ENCODE data around the gene USP24.
A peak's percentile ranks its signal among the peaks of the same experiment; 100 is the strongest.
"Not testable (repeated sequence)": the region's sequence is repeated elsewhere in the genome, so short reads cannot be mapped to it uniquely, and the experiment has no call there.

USP24 gene

DNA sequence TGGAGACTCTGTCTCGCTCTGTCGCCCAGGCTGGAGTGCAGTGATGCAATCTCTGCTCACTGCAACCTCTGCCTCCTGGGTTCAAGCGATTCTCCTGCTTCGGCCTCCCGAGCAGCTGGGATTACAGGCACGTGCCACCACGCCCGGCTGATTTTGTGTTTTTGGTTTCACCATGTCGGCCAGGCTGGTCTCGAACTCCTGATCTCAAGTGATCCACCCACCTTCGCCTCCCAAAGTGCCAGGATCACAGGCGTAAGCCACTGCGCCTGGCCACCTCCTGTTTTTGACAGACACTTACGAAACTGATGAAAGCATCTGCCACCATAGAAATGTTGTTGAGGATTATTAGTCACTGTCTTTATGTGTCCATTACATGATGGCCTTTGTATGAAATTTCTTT is 106.2 kb downstream of the USP24 start:
- not testable (repeated sequence) for DNase-seq

DNA sequence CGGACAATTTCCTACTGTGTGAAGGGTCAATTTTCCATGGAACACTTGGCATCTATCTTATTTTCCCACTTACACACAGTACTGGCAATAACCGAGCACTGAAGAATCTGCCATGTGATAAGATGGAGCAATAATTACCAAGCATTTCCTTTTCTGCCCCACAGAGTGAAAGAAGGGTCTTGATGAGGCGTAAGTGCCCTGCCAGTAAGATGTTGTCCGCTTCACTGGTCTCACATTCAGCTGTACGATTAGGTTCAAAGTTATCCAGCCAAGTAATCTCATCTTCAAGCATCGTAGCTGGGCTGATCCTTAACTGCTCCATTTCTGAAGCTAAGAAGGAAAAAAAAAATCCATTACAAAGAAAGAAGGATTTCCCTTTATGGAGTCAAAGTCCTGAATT is 108.1 kb downstream of the USP24 start:
- DNase-seq: no peak

DNA sequence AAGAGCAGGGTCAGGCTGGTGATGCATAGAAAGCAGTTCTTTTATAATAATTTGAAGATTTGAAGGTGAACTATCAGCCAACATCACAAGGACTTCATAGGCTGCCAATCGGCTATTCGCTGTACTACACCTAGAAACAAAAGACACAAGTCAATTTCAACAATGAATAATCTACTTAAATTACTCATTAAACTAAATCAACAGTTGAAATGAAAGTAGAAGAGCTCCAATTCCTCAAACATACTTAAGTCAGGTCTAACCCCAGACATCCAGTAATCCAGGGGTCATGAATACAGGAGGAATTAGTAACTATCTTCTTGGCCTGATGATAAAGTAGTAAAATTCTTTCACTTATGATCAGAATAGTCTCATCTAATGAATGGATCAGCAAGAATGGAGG is 111.3 kb downstream of the USP24 start:
- DNase-seq: no peak

DNA sequence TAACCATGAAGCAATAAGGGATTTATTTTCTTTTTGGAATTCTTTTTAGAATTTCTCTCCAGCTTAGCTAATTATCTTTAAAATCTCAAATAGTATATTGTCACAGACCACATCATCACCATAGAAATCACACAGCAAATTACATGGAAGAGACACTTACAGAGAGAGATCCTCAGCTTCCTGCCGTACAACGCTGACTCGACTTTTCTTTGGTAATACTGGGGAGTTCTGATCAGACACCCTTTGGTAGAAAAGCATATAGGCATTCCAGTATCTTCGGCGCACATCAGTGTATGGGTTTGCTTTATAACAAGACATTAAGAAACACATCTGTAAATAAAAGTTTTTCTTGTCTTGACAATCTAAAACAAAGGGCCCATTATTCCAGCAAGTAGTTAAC is 120.1 kb downstream of the USP24 start:
- DNase-seq: no peak

DNA sequence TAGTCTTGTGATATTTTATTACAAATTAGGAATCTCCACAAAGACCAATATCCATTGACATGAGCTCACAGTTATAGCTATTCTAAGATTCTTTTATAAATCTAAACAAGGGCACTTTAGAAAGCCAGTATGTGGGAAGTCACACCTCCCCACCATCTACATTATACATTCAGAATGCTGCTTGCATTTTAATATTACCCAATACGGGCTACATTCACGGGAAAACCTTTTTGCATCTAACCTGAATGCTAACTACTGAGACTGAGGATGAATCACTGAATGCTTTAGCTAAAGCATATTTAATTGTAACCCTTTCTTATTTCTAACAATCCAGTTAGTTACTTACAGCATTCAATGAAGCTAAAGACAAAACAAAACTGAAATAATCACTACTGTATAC is 122.7 kb downstream of the USP24 start:
- no peak for DNase-seq

DNA sequence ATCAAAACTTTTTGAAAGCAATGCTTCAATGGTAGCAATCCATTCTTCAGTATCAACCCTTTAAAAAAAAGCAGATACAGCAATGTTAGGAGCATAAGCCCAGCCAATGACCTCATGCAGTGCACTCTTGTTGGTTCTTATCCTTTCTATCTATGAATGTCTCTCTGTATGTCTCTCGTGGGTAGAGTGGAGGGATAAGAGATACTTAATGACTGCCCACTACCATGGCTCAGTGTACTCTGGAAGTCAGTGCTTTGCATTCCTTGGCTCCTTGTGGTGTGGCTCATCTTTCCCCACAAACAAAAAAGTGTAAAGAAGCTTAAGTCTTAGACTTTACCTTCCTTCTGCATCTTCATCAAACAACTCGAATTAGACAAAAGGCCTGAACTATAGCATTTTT is 125.5 kb downstream of the USP24 start:
- no peak for DNase-seq

DNA sequence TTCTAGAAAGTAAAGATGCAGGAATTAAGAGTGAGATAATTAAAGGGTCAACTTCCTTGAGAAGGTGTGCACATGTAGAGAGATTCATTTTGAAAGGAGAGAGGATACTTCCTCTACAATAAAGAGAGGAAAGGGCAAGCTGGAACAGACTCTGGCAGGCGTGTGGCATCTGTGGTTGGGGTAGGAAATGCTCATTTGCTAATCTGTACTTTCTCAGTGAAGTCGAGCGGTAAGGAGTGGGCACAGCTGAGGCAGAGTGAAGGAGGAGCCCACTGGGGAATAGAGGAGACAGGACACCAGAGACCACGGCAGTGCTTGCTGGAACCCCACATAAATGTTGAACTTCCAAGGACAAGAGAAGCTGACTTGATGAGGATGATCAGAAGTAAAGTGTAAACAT is 126.8 kb downstream of the USP24 start:
- DNase-seq: peak; percentile 66

DNA sequence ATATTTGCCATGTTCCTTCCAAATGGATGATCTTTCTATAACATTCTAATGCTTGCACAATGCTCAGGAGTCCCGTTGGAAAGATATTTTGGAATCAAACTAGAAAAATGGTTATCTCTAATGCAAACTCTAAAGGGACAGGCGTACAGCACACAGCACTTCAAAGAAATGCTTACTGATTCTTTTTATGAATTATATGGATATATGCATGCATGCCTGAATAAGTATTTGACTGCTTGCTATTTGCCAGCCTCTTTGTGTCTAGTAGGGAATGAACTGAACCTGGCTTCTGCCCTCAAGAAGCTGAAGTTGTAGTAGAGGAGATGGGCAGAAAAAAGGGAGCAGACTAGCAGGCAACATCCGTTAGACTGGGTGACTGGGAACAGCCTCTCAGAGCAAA is 127.7 kb downstream of the USP24 start:
- DNase-seq: no peak

DNA sequence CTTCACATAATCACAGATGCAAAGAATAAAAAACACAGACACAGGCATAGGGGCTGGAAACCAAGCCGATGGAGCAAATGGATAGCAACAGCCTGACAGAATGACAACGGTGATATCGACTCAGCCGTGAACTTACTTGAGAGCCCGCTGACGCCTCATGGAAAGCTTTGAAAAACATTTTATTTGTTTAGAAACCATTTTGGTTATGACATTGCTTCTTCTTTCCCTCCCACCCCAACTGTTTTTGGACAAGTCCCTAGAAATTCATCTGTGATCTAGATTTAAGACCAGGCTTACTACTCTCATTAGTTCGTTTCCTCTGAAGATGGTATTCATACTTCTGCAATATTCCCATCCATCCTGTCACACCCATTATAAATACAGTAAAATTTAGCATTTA is 130.9 kb downstream of the USP24 start:
- DNase-seq: no peak

DNA sequence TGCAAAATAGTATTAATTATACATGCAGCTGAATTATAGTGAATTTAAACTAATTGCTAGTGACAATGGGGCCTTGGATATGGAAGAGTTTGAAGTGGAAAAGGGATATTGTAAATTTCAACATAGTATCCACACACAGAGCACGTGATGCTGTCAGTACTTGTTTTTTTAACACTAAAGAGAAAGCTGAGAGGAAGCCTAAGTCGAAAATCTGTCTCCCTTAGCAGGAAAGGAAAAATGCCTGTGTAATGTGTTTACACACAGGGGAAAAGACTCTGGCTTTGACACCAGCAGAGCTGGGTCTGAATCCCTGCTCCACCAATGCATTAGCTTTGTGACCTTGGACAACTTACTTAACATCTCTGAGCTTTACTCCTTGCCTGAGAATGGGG is 133.3 kb downstream of the USP24 start:
- DNase-seq: no peak

DNA sequence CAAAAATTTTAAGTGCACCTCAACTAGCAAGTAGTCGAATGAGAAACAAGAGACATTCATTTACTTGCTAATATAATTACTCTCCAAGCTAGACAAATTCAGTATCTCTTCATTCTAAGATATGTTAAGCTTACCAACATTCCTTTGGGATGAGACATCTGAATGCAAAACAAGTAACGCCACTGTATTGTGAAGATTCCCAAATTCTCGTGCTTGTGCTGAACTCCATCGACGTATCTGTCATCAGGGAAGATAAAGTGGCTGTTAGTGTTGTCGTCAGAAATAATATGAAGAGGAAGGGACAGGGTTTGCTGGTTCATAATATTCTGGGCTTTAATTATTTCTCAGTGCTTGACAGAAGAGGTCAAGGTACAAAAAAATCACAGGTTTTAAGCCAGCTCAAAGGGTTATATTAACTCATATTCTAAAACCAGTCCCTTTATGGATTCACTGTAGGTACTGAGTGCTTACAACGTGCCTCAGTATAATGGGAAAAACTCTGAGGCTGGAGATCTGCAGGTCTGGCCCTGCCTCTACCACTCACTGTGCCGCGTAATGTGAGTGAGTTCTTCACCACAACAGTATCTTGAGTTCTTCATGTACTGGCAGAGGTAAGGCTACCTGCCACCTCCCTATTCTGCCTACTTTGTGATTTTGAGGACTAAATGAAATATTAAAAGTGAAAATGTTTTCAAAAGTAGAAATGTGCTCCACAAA is 133.8 kb downstream of the USP24 start:
- DNase-seq: no peak

DNA sequence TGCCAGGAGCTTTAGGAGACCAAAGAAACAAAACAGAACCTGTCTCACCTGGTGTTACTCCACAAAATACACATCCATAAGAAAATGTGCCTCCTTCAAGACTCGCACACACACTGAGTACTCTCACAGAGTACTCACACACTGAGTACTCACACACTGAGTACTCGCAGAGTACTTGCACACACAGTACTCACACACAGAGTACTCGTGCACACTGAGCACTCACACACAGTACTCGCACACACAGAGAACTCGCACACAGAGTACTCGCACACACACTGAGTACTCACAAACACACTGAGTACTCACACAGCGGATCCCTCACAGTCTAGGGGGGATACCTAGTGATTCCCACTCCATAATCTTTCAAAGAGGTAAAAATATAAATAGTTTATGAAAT is 135.5 kb downstream of the USP24 start:
- no peak for DNase-seq

DNA sequence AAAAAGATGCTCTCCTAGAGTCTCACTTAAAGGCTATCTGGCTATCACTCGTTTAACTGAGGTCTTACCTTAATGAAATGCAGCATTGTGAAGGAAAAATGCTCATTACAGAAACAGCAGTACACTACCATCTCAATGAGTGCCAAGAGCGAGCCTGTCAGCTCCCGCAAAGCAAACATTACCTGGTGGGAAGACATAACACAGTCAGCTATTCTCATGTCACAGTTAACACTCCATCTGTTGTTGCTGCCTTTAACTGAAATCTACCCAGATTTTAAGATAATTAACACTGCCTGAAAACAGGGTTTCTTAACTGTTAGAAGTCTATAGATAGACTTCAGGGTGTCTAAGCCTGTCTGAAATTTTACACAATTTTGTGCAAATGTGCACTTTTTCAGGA is 136.7 kb downstream of the USP24 start:
- no peak for DNase-seq

DNA sequence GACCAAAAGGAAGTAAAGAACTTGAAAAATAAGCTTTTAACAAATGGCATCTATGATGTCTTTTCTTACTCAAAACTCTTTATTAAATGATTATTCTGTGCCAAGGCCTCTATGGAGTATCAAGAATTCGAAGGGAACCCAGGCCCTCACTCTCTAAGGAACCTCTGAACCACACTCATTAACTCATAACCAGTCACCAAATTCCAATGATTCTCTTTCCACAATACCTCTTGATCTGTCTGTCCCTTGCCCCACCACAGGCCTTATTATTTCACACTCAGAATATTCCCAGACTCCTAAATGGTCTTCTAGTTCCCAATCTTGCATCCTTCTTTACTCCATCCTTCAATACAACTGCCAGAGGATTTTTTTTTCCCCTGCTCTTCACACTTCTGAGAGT is 138.8 kb downstream of the USP24 start:
- DNase-seq: no peak

DNA sequence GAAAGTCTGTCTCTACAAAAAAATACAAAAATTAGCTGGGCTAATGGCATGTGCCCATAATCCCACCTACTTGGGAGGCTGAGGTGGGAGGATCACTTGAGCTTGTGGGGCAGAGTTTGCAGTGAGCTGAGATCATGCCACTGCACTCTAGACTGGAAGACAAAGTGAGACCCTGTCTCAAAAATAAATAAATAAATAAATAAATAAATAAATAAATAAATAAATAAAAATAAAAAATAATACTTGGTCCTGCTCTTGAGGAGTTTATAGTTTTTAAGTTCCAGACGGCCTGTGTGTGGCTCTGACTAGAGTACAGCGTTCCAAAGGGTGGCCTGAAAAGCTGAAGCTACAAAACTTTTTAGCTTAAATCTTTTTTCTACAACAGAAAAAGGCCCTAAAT is 140.7 kb downstream of the USP24 start:
- no peak for DNase-seq

DNA sequence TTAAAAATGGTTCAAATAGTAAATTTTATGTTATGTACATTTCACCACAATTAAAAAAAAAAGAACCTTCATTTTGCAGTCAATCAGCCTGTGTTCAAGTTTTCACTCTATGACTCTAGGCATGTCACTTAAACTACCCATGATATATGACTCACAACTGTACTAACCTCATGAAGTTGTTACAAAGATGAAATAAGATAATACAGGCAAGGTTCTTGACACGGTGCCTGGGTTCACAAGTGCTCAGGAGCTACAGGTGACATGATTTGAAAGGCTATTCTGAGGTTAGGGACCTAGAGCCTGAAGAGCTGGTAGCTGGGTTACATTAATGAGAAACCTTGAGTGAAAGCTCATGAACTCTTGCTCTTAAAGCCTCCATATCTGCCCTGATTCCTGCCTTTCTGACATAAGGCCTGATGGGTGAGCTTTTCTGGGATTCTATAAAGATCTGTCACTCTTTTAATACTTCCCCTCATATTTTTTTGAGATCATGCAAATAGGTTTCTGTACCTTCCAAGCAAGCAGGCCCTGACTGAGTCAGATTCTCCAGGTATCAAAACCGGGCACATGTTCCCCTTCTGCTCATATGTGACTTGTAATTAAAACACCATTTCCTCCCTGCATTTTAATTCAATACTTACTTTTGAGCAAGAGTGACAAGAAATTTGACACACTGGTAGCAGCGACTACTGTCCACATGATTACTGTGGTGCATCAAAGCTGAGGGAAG is 141.8 kb downstream of the USP24 start:
- DNase-seq: no peak

DNA sequence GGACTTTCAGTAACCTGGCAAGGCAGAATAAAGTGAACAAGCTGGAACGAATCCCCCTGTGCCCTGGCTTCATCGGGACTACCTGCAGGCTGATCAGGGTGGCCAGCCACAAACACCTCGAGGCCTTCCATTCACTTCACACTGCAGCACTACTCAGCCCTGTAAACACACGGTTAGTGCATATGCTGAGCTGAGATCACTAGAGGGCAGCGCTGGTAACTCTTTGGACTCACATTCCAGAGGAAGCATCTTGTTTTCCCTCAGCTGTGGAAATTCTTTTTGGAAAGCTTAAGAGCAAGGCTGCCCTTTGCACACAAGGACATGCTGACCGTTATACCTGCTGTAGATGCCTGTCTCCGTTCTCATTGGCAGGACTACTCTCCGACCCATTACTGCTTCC is 143.7 kb downstream of the USP24 start:
- DNase-seq: peak; percentile 51

DNA sequence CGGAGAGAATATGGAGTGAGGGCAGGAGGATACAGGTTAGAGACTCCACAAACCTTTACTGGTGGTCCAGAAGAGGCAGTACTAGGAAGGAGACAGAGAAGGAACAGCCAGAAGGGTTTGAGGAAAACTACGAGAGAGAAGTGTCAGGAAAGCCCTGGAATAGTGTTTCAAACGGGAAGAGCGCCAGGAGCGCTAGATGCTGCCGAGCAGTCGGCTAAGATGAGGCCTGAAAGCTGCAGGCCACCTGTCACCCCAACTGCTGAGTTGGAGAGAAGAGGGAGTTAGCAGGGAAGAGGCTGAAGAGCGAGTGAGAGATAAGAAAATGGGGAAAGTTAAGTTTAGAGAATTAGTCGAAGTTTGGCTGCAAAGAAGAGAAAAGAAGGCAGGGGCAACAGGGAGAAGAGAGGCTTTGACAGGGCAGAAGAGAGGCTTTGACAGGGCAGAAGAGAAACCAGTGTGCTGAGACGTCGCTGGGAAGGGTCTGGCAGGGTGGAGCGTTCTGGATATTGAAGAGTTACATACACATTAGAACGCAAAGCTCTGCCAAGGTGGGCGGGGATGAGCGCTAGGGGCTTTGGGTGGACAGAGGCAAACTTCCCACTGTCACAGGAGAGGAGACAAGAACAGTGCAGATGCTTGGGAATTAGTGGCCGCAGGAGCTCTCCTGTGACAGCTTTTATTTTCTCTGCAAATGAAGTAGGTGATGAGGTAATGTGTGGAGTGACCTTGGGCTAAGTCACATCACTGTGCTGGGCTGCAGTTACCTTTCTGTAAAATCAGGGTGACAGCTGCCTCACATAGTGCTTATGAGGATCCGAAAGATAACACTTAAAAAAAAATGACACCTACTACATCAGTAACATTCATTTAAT is 144.6 kb downstream of the USP24 start:
- DNase-seq: no peak

DNA sequence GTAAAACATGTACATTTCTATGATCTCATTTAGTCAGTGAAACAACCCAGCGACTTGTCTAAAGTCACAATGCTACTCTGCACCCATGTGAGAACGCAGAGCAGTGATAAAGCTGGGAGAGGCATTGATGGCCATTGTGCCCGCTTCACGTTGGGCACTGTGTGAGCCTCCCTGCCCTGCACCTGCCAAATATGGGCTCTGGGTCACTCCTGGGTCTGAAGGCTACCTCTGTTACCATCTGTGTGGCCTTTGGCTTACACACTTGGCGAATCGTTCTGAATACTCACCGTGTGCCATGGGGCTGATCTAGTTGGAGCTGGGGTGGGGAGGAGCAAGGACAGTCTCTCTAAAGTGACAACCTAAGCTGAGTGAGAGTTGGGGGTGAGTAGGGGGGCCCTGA is 145.9 kb downstream of the USP24 start:
- no peak for DNase-seq

DNA sequence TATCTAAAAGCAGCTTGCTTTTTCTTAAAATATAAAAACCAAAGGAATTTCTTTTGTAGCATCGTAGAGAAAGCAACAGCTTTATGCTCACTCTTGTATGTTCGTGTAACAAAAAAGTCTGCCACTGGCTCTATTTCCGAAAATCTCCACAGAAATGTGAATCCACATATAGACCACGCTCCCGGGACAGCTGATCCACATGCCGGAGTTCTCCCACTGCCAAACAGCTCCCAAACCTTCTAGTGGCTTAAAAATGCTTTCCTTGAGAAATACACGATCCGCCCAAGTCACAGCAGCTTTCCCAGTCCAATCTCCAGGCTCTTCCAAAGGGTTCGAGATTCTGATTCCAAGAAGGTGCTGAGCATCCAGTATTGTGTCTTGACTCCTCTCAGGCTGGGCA is 146.5 kb downstream of the USP24 start:
- no peak for DNase-seq

DNA sequence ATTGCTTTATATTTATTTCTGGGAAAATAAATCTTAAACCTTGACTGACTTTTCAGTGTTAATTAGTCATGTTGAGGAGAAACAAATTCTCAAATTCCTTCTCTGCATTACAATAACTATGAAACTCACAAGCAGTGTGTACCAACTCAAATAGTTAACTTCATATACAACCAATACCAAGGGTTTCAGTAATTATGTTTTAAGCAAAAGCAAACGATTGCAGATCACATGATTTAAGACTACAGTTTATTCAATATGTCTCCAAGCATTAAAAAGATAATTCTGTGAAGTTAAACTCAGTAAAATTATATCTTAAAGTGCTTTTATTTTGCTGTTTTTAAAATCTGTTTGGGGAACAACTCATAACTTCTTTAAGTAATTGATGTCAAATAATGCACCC is 147.2 kb downstream of the USP24 start:
- no peak for DNase-seq

DNA sequence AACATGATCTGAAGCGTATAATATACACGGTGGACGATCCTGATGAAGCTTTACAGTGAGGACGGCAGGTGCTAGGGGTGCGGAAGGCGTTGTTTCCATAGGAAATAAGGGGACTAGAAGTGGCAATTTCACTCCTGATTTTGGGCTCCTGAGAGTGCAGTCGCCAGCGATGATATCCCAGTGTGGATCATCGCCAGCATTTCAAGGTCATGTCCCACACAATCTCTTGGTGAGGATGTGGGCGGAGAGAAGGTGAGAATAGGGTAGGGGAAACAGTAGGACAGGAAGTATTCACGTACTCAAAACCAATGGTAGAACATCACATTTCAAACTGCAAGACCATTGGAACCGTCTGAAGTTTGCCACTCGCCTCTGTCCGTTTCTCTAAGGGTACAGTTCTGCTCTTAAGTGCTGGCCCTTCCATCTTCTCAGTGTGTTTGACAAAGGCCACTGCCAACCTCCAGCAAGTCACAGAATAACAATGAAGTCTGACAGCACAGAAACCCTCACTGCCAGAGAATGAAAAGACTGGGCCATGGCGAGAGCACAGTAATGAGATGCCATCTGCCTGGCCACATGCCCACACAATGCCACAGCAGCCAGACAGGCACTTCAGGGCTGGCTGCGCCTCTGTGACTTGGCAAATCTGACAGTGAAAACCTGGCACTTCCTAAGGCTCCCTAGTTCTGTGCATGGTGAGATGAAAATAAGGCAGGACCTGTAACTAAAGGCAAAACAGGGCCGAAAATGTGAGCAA is 148.0 kb downstream of the USP24 start:
- DNase-seq: no peak

DNA sequence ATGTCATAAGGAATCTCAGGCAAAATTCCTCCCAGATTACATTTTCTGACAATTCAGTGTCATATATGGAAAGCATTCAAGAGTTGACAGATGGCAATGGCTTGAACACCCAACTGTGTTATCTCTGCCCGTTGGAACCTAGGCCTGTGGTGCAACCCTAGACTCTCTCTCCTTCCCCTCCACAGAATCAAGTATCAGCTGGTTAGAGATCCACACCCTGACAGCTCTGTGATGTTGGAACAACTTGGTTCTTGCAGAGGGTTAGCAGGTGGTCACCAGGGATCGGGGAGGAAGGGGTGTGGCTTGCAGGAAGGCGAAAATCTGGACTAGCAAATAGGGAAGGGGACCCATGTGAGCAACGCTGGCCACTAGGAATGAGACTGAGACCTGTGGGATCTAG is 149.5 kb downstream of the USP24 start:
- DNase-seq: no peak

Data from hematopoietic multipotent progenitor cell treated with erythropoietin and hydrocortisone succinate and interleukin-3 and kit ligand, for 4 days (in vitro differentiated cells).